Effector memory CD8-positive, alpha-beta T cell (primary cell): ENCODE measurements around the gene KIAA0825.
"Not testable (repeated sequence)": the region's sequence is repeated elsewhere in the genome, so short reads cannot be mapped to it uniquely, and the experiment has no call there.

Experiments
- ATAC-seq: fragments of 150-1000 bp; cut with Tn5 transposase; replicated peaks from 2 replicates; pipeline ENCODE4 v1.10.0; 2021; ENCODE audit warnings: mild to moderate bottlenecking, moderate library complexity
- DNase-seq, 3 experiments: peaks; one replicate each; pipeline ENCODE4 v3.0.0; 2021
- H3K27ac Mint-ChIP-seq, 2 donors: one replicate each; pipeline ENCODE4 v1.8.0; 2022; ENCODE audit warnings: mild to moderate bottlenecking in 2 of 2, mixed read lengths in 2 of 2, moderate library complexity in 2 of 2
- H3K27me3 Mint-ChIP-seq, 2 donors: one replicate each; pipeline ENCODE4 v1.8.0; 2022; ENCODE audit warnings: mixed read lengths in 2 of 2
- H3K36me3 Mint-ChIP-seq: one replicate; pipeline ENCODE4 v1.8.0; 2022; ENCODE audit warnings: mild to moderate bottlenecking, moderate library complexity, mixed read lengths; ENCODE audit not compliant: insufficient read depth
- H3K4me1 Mint-ChIP-seq, 2 donors: one replicate each; pipeline ENCODE4 v1.8.0; 2022; ENCODE audit warnings: low read depth in 2 of 2, mixed read lengths in 2 of 2
- H3K4me3 Mint-ChIP-seq, 2 donors: one replicate each; pipeline ENCODE4 v1.8.0; 2022; ENCODE audit warnings: mild to moderate bottlenecking in 2 of 2, mixed read lengths in 2 of 2, moderate library complexity in 2 of 2
- H3K9me3 Mint-ChIP-seq, 2 donors: one replicate each; pipeline ENCODE4 v1.8.0; 2022; ENCODE audit warnings: mixed read lengths in 2 of 2

The KIAA0825 gene

GRCh38 chr5:94154672-94155071 lies 463.7 kb downstream of the KIAA0825 start:
- Mint-ChIP-seq H3K4me3 (no peak overlapping the region), H3K36me3 (no peaks in the 10 kb centered on the region), H3K9me3 (no peaks in the 10 kb centered on the region), H3K27ac (no peak overlapping the region), H3K4me1 (no peaks in the 10 kb centered on the region), H3K27me3 (no peaks in the 10 kb centered on the region)
- ATAC-seq, result no peak
- no peak for DNase-seq

GRCh38 chr5:94153736-94154450 lies 464.5 kb downstream of the KIAA0825 start:
- no peaks in the 10 kb centered on the region for H3K9me3 Mint-ChIP-seq
- ATAC-seq (no peak), DNase-seq (no peak)
- H3K4me3 Mint-ChIP-seq, result no peak overlapping the region
- H3K4me1 Mint-ChIP-seq, result no peaks in the 10 kb centered on the region
- H3K36me3 Mint-ChIP-seq, result no peaks in the 10 kb centered on the region
- no peaks in the 10 kb centered on the region for H3K27me3 Mint-ChIP-seq
- no peak overlapping the region for H3K27ac Mint-ChIP-seq

GRCh38 chr5:94143621-94144020 lies 474.8 kb downstream of the KIAA0825 start:
- not testable (repeated sequence) for H3K4me3 Mint-ChIP-seq, H3K27ac Mint-ChIP-seq, DNase-seq, H3K4me1 Mint-ChIP-seq, ATAC-seq, H3K9me3 Mint-ChIP-seq, H3K36me3 Mint-ChIP-seq
- H3K27me3 Mint-ChIP-seq, result peaks cover 24 to 36% of the 10 kb centered on the region in 2 donors

- H3K4me3 Mint-ChIP-seq, result no peak overlapping the region
- H3K9me3 Mint-ChIP-seq, result peaks cover 0 to 6% of the 10 kb centered on the region in 2 donors
- DNase-seq, result no peak
- H3K36me3 Mint-ChIP-seq, result no peaks in the 10 kb centered on the region
- no peak for ATAC-seq
- no peaks in the 10 kb centered on the region for H3K4me1 Mint-ChIP-seq
- H3K27ac Mint-ChIP-seq, result no peak overlapping the region
- H3K27me3 Mint-ChIP-seq, result peaks cover 24 to 34% of the 10 kb centered on the region in 2 donors
Observed at GRCh38 chr5:94140300-94140699, 478.1 kb downstream of the KIAA0825 start.

GRCh38 chr5:94130077-94130476 lies 488.3 kb downstream of the KIAA0825 start:
- H3K4me3 Mint-ChIP-seq, result no peak overlapping the region
- ATAC-seq, result no peak
- no peaks in the 10 kb centered on the region for H3K4me1 Mint-ChIP-seq

GRCh38 chr5:94125107-94125506 lies 493.3 kb downstream of the KIAA0825 start:
- Mint-ChIP-seq H3K4me3 (no peak overlapping the region), H3K36me3 (no peaks in the 10 kb centered on the region), H3K4me1 (no peaks in the 10 kb centered on the region), H3K27me3 (peaks cover 18 to 39% of the 10 kb centered on the region in 2 donors), H3K27ac (no peak overlapping the region), H3K9me3 (no peaks in the 10 kb centered on the region)
- DNase-seq (no peak), ATAC-seq (no peak)

More at GRCh38 chr5:94130077-94130476, 488.3 kb downstream of the KIAA0825 start:
- no peaks in the 10 kb centered on the region for H3K36me3 Mint-ChIP-seq
- no peak for DNase-seq
- H3K27me3 Mint-ChIP-seq, result peaks cover 1 to 12% of the 10 kb centered on the region in 2 donors
- no peak overlapping the region for H3K27ac Mint-ChIP-seq
- H3K9me3 Mint-ChIP-seq, result peaks cover 0 to 6% of the 10 kb centered on the region in 2 donors

GRCh38 chr5:94116317-94116716 lies 502.1 kb downstream of the KIAA0825 start:
- not testable (repeated sequence) for H3K4me1 Mint-ChIP-seq, H3K27ac Mint-ChIP-seq, H3K36me3 Mint-ChIP-seq, ATAC-seq, H3K9me3 Mint-ChIP-seq, DNase-seq, H3K4me3 Mint-ChIP-seq
- H3K27me3 Mint-ChIP-seq, result peaks cover 36 to 58% of the 10 kb centered on the region in 2 donors

GRCh38 chr5:94113087-94113486 lies 505.3 kb downstream of the KIAA0825 start:
- Mint-ChIP-seq H3K4me1 (peaks cover 10 to 28% of the 10 kb centered on the region in 2 donors), H3K27me3 (peaks cover 15 to 36% of the 10 kb centered on the region in 2 donors), H3K36me3 (peaks cover 4% of the 10 kb centered on the region), H3K9me3 (peaks cover 0 to 2% of the 10 kb centered on the region in 2 donors), H3K4me3 (no peak overlapping the region), H3K27ac (no peak overlapping the region)
- ATAC-seq (no peak), DNase-seq (no peak)

GRCh38 chr5:94111209-94112004 lies 507.0 kb downstream of the KIAA0825 start:
- Mint-ChIP-seq H3K27ac (peak overlapping the region; percentile 97), H3K4me1 (peaks cover 14 to 34% of the 10 kb centered on the region in 2 donors), H3K36me3 (peaks cover 9% of the 10 kb centered on the region), H3K9me3 (peaks cover 0 to 2% of the 10 kb centered on the region in 2 donors), H3K27me3 (peaks cover 8 to 23% of the 10 kb centered on the region in 2 donors), H3K4me3 (peak overlapping the region; percentile 92)
- DNase-seq (peak; percentile 86 to 91 (median 89)), ATAC-seq (peak; percentile 97)

- ATAC-seq, result no peak
- peaks cover 0 to 4% of the 10 kb centered on the region in 2 donors for H3K9me3 Mint-ChIP-seq
- H3K4me3 Mint-ChIP-seq, result peak overlapping the region; percentile 2 to 39
- peaks cover 46 to 62% of the 10 kb centered on the region in 2 donors for H3K4me1 Mint-ChIP-seq
- no peak for DNase-seq
- H3K27me3 Mint-ChIP-seq, result no peaks in the 10 kb centered on the region
- peak overlapping the region; percentile 9 to 47 for H3K27ac Mint-ChIP-seq
- peaks cover 8% of the 10 kb centered on the region for H3K36me3 Mint-ChIP-seq
Observed at GRCh38 chr5:94103514-94104245, 514.7 kb downstream of the KIAA0825 start.
